Esophagus muscularis mucosa (tissue), 3 donors: ENCODE results near the gene MXD3.

Experiments used
- CTCF ChIP-seq, 3 experiments: fragments of 200-600 bp in 2 of 3; fragments of 450-650 bp in 1 of 3; sonication (generic) in 2 of 3; IDR thresholded peaks; one replicate each; pipeline ENCODE4 v1.5.1; 2017 to 2019; ENCODE audit warnings: antibody characterized with exemption in 3 of 3, mild to moderate bottlenecking in 2 of 3, moderate library complexity in 1 of 3
- POLR2AphosphoS5 ChIP-seq, 2 donors: sonication (generic); formaldehyde crosslinking; IDR thresholded peaks; one replicate each; pipeline ENCODE4 v1.6.1; 2017; ENCODE audit warnings: antibody characterized with exemption in 2 of 2

- TF ChIP-seq POLR2AphosphoS5 (IDR thresholded peaks at IDR 0.05) (no peak), CTCF (IDR thresholded peaks at IDR 0.05) (no peak)
These were observed 3.9 kb downstream of the MXD3 start for GRCh38 chr5:177307544-177308363.
